Stimulated activated CD8-positive, alpha-beta memory T cell treated with anti-CD3 and anti-CD28 coated beads, Interleukin-4, amount 100 ng/mL, for 48 hours (primary cell): ENCODE data around the gene C9orf50.

Experiments used
- DNase-seq: peaks from one replicate; pipeline ENCODE4 v3.0.0-alpha.2; 2020

The C9orf50 gene

DNA sequence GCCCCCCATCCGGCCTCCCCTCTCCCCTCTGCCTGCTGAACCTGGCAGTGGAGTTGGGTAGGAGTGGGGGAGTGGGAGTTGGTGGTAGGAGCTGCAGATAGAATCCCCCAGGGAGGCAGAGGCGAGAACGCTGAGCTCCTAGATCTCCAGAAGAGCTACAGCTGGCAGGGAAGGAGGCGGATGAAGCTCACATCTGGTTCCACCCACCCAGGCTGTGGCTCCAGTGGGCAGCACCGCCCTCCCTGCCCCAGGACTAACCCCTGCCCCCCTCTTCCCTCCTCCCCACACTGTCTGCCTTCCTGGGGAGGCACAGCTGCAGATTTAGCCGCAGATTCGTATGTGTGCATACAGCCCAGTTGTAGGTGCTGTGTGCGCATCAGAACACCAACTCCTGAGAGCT lies 34.2 kb downstream of the C9orf50 start:
- no peak for DNase-seq

DNA sequence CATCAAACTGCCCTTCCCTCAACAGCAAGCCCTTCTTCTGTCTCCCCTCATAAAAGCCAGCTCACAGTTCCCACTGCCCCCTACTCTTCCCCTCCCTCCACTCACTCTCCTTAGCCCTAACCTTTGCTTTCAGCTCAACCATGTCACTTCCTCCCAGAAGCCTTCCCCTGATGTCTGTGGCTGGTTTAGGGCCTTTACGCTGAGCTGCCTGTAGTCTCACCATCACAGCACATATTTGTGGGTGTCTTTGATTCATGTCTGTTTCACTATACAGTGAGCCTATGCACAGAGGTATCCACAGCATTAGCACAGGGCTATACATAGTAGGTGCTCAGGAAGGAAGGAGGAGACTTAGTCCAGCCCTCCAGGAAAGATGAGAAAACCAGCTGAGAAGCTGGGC lies 34.7 kb downstream of the C9orf50 start:
- DNase-seq: no peak

DNA sequence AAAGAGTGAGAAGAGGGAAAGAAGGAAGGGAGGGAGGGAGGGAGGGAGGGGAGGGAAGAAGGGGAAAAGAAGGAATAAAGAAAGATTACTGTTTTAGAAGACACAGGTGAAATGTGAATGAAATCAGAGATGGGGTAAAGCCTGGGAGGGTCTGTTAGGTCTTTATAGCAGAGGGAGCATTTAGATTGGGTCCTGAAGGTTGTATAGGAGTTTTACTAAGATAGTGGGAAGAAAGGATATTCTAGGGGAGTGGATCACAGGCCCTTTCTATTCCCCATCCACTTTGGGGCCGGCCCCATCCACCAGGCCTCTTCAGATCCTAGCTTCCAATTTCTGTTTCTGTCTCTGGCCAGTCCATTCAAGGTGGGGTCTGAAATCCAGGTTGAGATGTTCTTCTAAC lies 35.5 kb downstream of the C9orf50 start:
- no peak for DNase-seq

DNA sequence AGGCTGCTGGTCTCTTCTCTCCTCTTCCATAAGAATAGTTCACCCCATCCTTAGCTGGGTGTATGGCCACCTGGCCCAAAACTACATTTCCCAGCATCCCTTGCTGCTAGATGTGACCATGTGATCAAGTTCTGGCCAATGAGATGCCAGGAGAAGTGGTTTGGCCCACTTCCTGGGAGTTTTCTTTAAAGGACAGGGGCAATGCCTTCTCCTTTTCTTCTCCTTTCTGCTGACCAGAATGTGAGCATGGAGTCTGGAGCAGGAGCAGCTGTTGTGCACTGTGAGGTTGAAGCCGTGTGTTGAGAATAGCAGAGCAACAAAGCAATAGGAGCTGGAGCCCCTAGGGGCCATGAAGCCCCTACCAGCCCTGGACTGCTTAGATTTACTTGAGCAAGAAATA lies 36.8 kb downstream of the C9orf50 start:
- DNase-seq: peak; percentile 71

DNA sequence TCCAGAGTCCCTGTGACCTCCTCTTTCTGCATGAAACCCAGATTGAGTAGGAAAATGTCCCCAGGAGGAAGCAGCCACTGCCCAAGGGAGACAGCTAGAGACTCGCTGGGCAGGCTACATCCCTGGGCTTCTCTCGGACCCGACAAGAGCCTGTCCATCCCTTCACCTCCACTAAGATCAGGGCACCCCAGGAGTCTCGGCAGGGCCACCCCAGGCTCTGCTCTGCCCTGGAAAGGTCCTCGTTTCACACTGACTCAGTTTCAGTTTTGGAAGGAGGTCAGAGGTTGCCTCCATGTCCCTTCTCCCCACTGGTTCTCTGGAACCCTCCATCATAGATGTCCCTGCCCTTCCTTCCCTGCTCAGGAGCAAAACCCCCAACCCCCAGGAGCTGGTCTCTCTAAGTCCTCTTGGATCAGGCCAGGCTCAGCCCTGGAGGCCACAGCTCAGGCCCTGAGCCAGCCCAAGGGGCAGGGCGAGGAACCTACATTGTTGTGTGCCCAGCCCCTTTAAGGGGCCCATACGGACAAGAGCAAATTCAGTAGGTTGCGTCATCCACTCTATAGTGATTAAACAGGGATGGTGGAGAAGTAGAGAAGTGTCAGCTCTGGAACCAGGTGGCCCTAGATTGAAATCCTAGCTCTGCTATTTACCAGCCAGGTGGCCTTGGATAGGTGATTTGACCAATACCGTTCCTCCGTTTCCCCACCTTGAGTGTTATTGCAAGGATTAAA lies 37.4 kb downstream of the C9orf50 start:
- DNase-seq: no peak

DNA sequence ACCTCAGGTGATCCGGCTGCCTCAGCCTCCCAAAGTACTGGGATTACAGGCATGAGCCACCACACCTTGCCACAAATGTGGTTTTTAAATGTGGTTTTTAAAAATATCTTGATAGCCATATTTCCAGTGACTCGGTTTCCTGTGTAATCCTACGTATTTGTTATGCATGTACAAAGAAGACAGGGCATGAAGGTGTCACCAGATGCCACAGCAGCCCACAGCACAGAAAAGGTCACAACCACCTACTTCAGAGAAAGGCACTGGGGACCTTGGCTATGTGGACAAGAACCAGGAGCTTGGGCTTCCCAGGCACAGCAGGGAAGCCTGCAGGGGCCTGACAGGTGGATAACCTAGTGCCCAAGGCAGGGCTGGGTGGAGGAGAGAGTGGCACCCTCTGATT lies 38.0 kb downstream of the C9orf50 start:
- no peak for DNase-seq

DNA sequence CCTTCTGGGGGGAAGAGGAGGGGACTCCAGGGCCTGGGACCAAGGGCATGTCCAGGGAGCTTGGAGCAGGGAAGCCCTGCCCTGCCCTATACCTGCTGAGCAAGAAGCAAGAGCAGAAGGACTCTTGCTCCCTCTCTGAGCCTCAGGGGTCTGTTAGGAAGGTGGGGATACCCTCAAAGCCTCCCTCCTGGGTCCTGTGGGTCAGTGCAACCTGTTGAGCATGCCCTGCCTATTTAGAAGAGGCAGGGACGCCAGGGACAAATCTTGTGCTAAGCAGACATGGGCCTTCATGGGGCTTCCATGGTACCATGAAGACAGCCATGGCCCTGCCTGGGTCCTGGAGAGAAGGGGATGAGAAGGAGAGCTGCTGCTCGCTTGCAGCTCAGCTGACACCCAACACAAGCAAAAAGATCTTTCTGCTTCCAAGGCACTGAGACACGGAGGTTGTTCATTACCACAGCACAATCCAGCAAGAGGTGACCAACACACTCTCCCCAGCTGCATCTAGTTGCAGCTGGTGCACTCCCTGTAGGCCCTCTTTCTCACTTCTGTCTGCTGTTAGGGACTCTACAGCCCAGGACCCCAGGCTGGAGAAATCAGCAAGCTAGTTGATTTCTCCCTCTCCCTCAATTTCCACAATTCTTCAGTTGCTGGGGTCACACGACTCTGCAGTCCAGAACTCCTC lies 39.3 kb downstream of the C9orf50 start:
- no peak for DNase-seq

DNA sequence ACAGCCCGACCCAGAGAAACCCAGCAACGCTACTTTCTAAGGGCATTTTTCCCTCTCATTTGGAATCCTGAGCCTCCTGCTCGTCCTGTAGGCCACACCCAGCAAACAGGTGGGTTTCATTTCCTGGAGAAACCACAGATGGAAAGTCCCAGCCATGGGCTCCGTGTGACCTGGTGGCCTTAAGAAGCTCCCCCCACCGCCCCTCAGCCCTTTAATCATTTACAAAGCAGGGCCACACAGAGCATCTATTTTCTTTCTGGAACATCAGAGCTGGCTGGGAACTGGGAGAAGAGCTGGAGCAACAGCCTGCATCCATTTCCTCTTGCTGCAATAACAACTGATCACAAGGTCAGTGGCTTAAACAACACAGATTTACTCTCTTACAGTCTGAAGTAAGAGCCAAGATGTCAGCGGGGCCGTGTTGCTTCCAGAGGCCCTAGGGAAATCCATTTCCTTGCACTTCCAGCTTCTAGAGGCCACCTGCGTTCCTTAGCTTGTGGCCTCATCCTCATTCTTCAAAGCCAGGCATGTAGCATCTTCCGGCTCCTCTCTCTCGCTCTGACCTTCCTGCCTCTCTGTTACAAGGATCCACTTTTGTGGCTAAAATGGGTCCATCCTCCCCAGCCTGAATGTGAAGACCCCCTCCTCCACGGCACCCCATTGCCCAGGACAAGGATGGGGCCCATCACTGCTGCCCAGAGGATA lies 40.5 kb downstream of the C9orf50 start:
- DNase-seq: peak; percentile 61

DNA sequence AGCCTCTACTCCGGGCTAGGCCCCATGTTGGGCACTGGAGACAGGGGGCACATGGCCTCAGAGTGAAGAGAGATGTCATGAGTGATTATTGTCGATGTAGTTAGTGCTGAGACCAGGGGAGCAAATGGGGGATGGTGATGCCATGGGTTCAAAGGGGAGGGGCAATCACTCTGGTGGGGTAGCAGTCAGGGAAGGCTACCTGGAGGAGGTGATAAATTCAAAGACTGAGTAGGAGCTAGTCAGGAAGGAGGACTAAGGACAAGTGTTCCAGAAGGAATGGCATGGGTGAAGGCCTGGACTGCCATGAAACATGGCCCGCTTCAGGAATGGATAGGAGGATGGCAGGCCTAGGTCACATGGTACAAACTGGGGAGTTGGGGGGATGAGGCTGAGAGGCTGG lies 41.6 kb downstream of the C9orf50 start:
- DNase-seq: no peak

DNA sequence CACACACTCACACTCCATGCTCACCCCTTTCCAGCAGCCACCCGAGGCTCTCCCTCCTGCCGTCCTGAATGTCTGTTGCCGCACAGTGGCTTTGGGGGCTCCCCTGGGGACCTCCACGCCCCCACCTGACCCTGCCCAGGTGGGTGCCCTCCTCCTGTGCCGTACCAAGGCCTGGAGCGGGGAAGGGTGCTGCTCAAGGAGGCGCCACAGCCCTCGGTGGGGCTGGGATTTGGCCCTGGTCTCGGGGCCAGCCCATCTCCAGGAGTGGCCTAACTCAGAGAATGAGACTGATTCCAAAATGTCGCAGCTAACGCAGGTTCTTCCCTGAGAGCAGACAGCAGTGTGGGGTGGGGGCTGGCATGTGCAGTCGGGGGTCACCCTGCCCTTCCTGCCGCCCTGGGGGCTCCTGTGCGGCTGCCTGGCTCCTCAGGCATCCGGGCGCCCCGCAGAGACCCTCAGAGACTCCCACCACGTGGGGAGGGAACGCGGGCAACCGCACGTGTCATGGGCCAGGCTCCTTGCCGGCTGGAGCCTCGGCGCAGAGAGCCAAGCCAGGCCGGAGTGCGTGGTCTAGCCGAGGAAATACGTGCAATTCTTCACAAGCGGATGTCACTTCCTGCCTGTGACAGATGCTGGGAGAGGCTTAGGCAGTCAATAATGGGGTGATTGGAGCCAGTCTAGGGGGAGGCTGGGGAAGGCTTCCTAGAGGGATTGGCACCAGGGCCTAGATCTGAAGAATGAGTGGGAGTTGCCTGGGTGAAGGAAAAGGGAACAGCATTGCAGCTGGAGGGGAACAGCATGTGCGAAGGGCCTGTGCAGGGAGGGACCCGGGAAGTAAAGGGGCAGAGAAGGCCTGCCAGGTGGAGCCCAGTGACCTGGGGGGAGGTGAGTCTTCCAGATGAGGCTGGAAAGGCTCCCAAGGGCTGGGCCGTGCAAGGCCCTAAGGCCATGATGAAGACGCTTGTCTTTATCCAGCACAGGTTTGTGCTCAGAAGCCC lies 44.1 kb downstream of the C9orf50 start:
- no peak for DNase-seq

DNA sequence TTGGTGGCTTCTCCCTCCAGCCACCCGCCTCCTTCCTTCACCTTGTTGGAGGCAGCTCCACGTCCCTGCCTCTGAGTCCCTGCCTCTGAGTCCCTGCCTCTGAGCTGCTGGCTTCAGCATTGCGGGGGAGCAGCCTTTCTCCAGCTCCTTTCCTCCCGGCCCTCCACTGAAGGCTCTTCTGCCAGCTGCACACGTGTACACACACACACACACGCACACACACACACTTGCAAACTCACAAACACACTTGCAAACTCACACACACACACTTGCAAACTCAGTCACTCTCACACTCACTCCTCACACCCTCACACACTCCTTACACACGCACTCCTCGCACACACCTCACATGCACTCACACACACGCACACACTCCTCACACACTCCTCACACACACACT lies 45.1 kb downstream of the C9orf50 start:
- DNase-seq: no peak

DNA sequence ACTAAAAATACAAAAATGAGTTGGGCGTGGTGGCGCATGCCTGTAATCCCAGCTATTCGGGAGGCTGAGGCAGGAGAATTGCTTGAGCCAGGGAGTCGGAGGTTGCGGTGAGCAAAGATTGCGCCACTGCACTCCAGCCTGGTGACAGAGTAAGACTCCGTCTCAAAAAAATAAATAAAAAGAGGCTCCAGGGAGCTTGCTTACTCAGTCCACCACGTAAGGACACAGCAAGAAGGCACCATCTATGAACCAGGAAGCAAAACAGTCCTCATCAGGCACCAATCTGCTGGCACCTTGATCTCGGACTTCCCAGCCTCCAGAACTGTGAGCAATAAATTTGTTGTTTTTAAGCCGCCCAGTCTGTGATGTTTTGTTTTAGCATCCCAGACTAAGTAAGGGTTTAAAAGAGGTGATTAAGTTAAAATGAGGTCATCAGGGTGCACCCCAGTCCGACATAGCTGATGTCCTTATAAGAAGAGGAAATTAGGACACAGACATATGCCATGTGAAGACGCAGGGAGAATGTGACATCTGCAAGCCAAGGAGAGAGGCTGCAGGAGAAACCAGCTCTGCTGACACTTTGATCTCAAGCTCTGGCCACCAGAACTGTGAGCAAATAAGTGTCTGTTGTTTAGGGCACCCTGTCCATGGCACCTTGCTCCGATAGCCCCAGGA lies 45.9 kb downstream of the C9orf50 start:
- no peak for DNase-seq

DNA sequence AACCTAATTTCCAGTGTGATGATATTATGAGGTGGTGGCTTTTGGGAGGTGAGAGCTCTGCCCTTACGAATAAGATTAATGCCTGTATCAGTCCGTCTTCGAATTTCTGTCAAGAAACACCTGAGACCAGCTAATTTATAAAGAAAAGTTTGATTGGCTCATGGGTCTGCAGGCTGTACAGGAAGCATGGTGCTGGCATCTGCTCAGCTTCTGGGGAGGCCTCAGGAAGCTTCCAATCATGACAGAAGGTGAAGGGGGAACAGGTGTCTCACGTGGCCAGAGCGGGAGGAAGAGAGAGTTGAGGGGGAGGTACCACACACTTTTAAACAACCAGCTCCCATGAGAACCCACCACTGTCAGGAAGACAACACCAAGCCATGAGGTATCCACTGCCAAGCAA lies 46.9 kb downstream of the C9orf50 start:
- no peak for DNase-seq

DNA sequence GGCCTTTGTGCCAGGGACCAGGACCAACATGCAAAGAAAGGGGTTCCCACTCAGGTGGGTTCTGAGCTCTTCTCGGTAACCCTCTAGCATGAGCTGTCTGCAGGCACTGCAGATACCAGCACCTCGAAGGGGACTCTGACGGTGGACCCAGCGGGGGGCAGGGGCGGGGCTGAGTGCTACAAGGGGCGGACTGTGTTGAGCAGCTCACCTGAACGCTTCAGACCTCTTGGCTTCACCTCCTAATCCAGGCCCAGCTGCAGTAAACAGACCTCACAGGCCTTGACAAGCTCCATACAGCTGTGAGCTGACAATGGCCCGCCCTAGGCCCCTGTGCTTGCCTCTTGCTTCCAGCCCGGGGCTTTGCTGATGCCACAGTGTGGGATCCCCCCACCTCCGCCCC lies 48.4 kb downstream of the C9orf50 start:
- DNase-seq: no peak

DNA sequence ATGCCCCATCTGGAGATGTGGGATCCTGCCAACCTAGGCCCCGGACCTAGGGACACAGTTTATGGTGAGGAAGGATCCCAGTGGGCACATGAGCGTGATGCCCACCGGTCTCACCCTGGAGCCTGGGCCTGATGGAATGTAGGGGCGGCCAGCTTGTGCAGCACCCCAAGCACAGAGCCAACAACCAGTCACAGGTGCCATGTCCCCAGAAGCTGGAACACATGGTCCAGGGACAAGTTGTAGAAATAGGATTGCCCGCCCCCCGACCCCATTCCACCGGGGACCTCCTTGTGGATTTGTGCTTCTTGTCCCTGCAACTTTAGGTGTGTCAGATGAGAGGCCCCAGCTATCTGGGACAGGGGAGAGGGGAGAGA lies 48.9 kb downstream of the C9orf50 start:
- no peak for DNase-seq

DNA sequence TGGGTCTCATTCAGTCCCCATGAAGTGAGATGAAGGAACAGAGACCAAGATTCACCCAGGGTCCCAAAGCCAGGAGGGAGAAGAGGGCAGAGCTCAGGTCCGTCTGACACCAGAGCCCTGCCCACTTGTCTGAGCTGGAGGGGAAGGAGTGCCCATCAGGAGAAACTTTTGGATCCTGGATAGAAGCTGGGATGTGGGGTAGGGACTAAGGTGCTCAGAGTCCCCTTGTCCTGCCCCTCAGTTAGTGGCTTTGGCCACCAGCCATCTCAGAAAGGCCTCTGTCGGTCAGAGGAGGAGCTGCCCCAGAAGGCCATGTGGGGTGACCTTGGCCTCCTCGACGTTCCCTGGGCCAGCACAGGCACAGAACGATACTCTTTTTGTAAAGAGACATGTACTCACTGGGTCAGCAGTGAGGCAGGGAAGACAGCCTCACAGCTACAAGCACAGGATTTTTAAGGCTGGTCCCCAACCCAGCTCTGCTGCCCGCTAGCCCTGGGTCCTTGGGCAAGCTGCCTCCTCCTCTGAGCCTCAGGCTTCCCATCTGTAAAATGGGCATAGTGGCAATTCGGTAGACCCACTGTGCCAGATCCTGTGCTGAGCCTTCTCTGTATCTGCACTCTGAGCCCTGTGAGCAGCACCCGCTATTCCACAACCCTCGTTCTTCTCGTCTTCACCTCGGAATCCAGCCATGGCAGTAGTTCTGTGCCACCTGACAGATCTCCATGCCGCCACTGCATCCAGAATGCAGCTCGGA lies 49.4 kb downstream of the C9orf50 start:
- no peak for DNase-seq

DNA sequence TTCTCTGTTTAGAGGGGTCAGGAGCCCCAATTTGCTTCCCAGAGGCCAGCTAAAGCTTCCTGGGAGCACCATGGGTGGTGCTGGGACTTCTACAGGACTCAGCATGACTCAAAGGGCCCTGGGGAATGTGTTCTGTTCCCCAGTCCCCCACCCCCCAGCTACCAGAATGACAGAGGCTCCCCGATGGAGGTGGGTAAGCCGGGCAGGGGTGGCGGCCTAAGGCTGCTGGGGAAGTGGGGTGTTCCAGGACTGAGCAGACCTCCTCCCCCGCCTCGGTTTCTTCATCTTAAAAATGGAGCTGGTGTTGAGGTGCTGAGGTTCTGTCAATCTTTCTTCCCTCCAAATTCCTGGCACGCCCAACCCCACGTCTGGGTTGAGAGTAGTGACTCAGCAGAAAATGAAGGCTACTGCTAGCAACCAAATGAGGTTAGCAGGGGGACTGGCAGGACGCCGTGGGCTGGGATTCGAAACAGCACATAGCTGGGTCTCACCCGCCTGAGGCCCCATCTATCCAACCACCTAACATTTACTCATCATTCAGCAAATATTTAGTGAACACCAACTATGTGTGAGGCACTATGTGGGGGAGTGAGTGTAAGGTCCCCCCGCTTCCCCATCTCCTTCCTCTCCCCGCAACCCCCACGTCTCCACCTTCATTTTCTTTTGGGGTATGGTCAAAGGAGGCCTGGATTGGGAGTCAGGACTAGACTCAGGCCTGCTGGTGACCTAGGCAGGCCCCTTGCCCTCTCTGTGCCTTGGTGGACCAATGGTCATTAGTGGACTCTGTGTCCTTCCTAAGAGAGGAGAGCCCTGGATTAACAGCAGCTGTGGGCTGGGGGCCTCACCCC lies 50.2 kb downstream of the C9orf50 start:
- DNase-seq: no peak

DNA sequence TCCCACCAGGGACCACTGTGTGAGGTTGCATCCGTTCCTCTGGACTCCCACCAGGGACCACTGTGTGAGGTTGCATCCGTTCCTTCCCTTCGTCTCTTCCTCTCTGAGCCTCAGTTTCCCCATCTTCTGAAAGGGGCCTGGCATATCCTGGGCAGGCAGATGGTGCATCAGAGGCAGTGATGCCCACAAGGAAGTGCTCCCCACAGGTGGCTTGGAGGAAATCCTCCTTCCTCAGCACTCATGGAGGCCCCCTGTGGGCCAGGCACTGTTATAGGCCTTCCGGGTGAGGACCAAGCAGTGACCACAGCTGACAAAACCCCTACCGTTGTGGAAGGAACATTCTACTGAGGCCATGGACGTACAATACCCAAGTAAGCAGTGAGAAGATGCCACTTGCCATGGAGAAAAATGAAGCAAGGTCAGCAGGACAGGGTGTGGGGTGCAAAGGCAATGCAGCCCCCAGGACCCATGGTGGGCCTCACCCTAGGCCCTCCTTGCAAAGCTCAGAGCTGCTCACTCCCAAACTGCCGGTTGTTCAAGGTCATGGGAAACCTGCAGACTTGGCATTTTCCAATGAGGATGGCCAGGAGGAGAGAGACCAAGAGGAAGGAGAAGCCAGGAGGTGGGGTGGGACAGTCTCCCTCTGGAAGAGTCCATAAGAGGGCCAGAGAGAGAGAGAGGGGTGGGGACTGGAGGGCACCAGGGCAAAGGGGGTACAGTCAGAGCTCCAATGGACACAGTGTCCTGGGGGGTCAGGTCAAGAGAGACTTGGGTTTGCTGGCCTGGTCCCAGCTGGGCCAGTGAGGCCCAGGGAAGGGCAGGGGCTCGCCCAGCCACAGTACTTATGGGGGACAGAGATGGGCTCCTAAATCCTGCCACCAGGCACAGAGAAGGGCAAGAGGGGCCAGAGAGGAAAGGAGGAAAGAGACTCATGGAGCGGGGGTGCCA lies 51.1 kb downstream of the C9orf50 start:
- DNase-seq: no peak
